Left colon (tissue), 2 donors: ENCODE measurements around the gene FAM120C. TPM values are rescaled to one million over a fixed set of nuclear protein-coding genes. Genes with fewer than 3 reads are reported as not detected.

Source experiments
- ATAC-seq: fragments of 200-7000 bp; cut with Tn5 transposase; one replicate; pipeline ENCODE4 v1.9.1; 2020; ENCODE audit warnings: mild to moderate bottlenecking, moderate library complexity
- DNase-seq, 2 donors: peaks; one replicate each; pipeline ENCODE4 v3.0.0-alpha.2; 2020
- intact Hi-C, 2 donors: fragments of 100-400 bp; cut with DNase I in 1 of 2; cut with micrococcal nuclease in 1 of 2; formaldehyde crosslinking; loops; one replicate each; pipeline versions ENCODE4 v1.11.2 to v1.14.0; 2022; cut with DNase I, micrococcal nuclease
- total RNA-seq, 2 donors: library from RNA; stranded (reverse); fragmentation: NEBNext Ultra II Directional; extraction: Animal tissue kit (Norgen Biotek cat#: 25700); gene quantifications; one replicate each; pipeline ENCODE4 v1.2.1, GENCODE V29; 2021
- donor health status: DM: no; HTN: no; CAD: no.
- donor health status: DM: yes; HTN: yes; CAD: no.

FAM120C gene
- total RNA-seq, 2 donors from 2014 or later, result 3.8 to 4.0 TPM

DNA sequence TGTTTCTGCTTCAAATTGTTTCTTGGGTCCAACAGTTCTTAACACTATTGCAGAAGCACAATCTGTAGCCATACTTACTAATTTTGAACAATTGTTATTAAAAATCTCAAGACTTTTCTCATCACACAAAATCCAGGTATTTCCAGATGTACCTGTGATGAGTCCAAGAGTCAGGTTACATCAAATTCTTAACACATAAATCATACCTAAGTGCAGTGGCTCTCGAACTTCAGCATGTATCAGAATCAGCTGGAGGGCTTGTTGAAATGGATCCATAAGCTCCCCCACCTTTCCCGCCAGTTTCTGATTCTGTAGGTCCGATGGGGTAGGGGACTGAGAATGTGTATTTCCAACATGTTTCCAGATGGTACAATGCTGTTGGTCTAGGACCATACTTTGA, 10.6 kb downstream of the FAM120C start:
- no peak for DNase-seq
- intact Hi-C loops, result no loop called here
- ATAC-seq, result no peak

DNA sequence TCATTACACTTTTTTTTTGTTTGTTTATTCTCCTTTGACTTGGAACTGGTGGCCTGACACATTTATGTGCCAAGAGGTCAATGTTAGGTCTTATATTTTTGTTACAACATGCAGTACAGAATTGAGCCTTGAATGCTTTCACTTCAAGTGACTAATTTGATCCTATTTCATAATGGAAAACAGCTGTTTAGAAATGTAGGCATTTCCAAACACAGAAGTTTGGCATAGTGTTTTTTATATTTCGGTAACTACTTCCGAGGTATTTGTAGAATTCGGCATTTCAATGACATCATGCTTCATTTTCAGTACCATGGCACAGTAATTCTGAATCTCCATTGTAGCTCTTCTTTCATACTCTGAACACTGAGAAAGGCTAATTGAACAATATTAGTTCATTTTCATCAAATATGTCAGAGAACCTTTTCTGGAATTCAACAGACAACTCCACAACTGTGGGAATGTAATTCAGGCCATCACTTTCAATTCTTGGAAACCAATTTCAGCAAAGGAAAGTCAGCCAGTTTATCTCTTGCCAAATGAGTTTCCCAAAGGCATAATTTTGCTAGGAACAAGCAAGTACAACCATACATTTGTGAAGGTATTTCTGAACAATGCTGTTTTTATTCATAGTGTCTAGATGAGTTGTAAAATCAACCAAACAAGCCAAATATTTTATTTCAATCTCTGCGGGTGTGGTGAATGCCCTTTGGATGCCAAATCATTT, 11.4 kb downstream of the FAM120C start:
- ATAC-seq (no peak), DNase-seq (no peak)
- intact Hi-C loops, result no loop called here

GRCh38 chrX:54171091-54171490, 12.0 kb downstream of the FAM120C start:
- no peak for ATAC-seq
- intact Hi-C loops, result no loop called here

DNA sequence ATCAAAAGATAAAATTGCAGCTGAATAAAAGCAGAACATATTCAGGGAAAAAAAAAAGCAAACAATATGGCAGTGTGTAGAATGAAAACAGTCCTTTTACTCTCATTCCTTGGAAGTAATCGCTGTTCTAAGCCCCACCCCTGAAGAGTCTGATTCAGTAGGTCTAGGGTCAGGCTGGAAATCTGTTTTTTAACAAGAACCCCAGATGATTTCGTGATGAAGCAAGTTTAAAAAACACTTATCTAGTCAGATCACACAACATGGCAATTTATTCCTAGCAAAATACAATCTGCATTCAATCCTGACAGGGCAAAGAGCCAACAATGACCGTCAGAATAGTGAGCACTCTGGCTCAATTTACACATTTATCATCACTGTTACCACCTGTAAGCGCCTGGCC, 16.1 kb downstream of the FAM120C start:
- DNase-seq (no peak), ATAC-seq (no peak)
- intact Hi-C loops, result no loop called here

More at GRCh38 chrX:54171091-54171490, 12.0 kb downstream of the FAM120C start:
- DNase-seq, result no peak

DNA sequence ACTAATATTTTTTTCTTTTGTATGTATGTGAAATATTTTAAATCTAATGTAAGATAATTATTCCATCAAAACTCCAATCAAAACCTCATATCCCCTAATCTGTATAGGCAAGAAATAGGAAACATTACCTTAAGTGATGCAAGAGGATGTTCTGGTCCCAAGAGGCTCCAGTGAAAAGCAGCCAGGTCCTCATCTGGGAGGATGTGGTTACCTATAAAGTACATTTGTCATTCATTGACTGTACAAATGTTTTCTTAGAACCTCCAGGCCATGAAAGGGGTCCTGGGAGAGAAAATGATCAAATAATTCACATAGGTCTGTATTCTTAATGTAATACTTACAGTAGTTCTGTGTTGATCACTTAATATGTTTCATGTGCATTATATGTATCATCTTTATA, 25.5 kb downstream of the FAM120C start:
- intact Hi-C loops, result no loop called here
- DNase-seq (no peak), ATAC-seq (no peak)

GRCh38 chrX:54134269-54134668, 48.8 kb downstream of the FAM120C start:
- ATAC-seq (no peak), DNase-seq (no peak)
- intact Hi-C loops, result no loop called here

- ATAC-seq (peak; percentile 68), DNase-seq (peak in 1 of 2 donors; percentile 13)
- intact Hi-C loops, result no loop called here
These were observed 66.7 kb downstream of the FAM120C start for GRCh38 chrX:54116391-54116790.

GRCh38 chrX:54093571-54093970, 89.5 kb downstream of the FAM120C start:
- ATAC-seq, result no peak
- intact Hi-C loops, result no loop called here
- no peak for DNase-seq

GRCh38 chrX:54093159-54093558, 89.9 kb downstream of the FAM120C start:
- intact Hi-C loops, result no loop called here
- DNase-seq (no peak), ATAC-seq (no peak)

- intact Hi-C loops, result no loop called here
- no peak for DNase-seq
- no peak for ATAC-seq
These were observed 92.2 kb downstream of the FAM120C start for GRCh38 chrX:54090880-54091279.

DNA sequence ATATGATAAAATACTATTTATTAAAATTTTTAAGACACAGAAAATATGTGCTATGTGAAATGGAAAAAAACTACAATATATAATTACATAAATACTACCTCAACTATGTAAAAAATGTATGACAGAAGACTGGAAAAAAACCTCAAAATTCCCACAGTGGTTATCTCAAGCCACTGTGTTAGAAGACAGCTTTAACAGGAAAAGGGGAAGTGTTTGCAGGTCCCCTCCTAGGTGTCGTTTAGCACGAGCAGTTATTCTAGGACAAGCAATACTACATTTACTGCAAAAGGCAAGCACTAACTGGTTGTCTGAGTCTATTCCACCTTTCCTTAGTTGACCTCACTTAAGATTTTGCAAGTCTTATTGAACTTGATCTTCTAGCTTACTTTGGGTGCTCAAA, 93.9 kb downstream of the FAM120C start:
- intact Hi-C loops, result no loop called here
- DNase-seq (no peak), ATAC-seq (no peak)

- intact Hi-C loops, result no loop called here
- ATAC-seq (no peak), DNase-seq (no peak)
These were observed 95.4 kb downstream of the FAM120C start for GRCh38 chrX:54087661-54088060.

DNA sequence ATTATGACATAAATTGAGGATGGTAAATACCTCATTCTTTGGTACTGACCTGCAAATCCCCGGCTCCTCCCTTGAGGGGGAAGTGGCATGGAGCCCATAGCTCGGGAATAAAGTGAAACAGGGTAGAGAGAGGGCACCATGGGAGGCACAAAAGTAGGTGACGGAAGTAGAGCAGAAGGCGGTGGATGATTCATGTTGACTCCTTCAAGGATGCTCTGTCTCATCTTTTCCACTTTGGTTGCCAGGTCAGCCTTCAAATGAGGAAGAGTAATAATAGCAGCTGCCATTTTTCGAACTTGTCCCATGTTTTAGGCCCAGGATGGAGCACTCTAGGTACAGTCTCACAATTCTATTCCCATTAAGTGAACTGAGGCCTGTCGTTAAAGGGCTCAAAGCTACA, 97.4 kb downstream of the FAM120C start:
- no peak for ATAC-seq
- no peak for DNase-seq
- intact Hi-C loops, result no loop called here

DNA sequence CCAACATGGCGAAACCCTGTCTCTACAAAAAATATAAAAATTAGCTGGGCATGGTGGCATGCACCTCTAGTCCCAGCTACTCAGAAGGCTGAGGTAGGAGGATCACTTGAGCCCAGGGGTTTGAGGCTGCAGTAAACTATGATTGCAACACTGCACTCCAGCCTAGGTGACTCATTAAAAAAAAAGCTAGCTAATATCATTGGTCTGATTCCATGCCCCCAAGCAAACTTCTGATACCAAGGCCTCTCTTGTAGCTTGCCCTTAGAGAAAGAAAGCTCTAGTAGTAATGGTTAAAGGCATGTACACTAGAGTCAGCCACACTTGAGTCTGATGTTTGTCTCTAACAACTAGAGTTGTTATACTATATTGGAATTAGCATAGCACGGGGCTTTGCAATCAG, 106.2 kb downstream of the FAM120C start:
- DNase-seq (no peak), ATAC-seq (no peak)
- intact Hi-C loops, result no loop called here

GRCh38 chrX:54074826-54075225, 108.2 kb downstream of the FAM120C start:
- ATAC-seq (no peak), DNase-seq (no peak)
- intact Hi-C loops, result no loop called here

GRCh38 chrX:54067766-54068165, 115.3 kb downstream of the FAM120C start:
- ATAC-seq (no peak), DNase-seq (no peak)
- intact Hi-C loops, result no loop called here

GRCh38 chrX:54066841-54067240, 116.2 kb downstream of the FAM120C start:
- ATAC-seq, result no peak

GRCh38 chrX:54064564-54064963, 118.5 kb downstream of the FAM120C start:
- DNase-seq (no peak), ATAC-seq (no peak)
- intact Hi-C loops, result no loop called here

More at GRCh38 chrX:54066841-54067240, 116.2 kb downstream of the FAM120C start:
- DNase-seq, result no peak
- intact Hi-C loops, result no loop called here

DNA sequence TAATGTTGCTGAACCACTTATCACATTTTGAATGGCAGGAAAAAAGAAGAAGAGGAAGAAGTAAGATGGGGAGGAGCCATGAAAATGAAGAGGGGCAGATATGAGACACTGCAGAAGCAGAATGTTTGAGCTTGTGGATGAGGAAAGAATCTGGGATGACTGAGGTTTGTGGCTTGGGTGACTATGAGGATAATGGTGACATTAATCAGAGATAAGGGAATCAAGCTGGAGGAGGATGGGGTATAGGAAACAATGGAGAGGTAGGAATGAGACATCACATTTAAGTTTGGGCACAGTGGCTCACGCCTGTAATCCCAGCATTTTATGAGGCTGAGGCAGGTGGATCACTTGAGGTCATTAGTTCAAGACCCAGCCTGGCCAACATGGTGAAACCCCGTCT, 119.7 kb downstream of the FAM120C start:
- no peak for DNase-seq
- ATAC-seq, result no peak
- intact Hi-C loops, result no loop called here

DNA sequence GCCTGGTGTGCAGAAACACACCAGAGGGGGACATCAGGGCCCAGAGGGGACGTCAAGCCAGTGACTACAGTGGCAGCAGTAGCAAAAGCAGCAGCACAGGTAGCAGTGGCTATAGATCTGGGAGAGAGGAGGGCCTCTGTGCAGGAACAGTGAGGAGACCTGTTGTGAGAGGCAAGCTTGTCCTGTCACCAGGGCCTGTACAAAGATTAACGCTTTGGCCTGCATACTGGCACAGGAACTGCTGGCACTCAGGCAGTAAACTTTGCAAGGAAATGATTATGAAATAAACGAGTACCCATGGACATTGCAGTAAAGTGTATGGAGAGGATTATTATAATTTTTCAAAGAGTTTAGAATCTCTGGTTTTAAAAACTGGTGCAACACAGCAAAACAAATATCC, 133.3 kb downstream of the FAM120C start:
- DNase-seq, result no peak
- no peak for ATAC-seq
- intact Hi-C loops, result no loop called here

- DNase-seq (no peak), ATAC-seq (no peak)
- intact Hi-C loops, result no loop called here
These were observed 134.6 kb downstream of the FAM120C start for GRCh38 chrX:54048412-54048811.
